Keratinocyte (primary cell): Measurements from ENCODE around the gene JDP2.

Source experiments
- EZH2 ChIP-seq: IDR thresholded peaks from one replicate; pipeline ENCODE4 v1.6.1; 2012; ENCODE audit warnings: inconsistent platforms, mild to moderate bottlenecking, low read length, moderate library complexity
- TF ChIP-seq, protein P1 (sequence below), 3 experiments: IDR thresholded peaks in 1 of 3; conservative IDR thresholded peaks in 1 of 3; optimal IDR thresholded peaks in 1 of 3; 2 replicates in 2 of 3; 3 replicates in 1 of 3; pipeline versions ENCODE3 to v1.5.1; 2011; ENCODE audit warnings: low read length in 3 of 3, mild to moderate bottlenecking in 3 of 3, moderate library complexity in 2 of 3, control low read depth in 1 of 3, inconsistent platforms in 1 of 3; ENCODE audit not compliant: insufficient read depth in 2 of 3; ENCODE audit errors: extremely low read depth in 1 of 3

GRCh38 chr14:75464626-75465025, 36.8 kb downstream of the JDP2 start:
- TF ChIP-seq EZH2 = no peak
- TF ChIP-seq, protein P1, sequence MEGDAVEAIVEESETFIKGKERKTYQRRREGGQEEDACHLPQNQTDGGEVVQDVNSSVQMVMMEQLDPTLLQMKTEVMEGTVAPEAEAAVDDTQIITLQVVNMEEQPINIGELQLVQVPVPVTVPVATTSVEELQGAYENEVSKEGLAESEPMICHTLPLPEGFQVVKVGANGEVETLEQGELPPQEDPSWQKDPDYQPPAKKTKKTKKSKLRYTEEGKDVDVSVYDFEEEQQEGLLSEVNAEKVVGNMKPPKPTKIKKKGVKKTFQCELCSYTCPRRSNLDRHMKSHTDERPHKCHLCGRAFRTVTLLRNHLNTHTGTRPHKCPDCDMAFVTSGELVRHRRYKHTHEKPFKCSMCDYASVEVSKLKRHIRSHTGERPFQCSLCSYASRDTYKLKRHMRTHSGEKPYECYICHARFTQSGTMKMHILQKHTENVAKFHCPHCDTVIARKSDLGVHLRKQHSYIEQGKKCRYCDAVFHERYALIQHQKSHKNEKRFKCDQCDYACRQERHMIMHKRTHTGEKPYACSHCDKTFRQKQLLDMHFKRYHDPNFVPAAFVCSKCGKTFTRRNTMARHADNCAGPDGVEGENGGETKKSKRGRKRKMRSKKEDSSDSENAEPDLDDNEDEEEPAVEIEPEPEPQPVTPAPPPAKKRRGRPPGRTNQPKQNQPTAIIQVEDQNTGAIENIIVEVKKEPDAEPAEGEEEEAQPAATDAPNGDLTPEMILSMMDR (optimal IDR thresholded peaks at IDR 0.05 in 1 of 3, IDR thresholded peaks at IDR 0.05 in 1 of 3, conservative IDR thresholded peaks at IDR 0.05 in 1 of 3; ENCODE audit: extremely low read depth in 1 of 3, insufficient read depth in 2 of 3, low read length in 3 of 3) = no peak
